Stimulated activated memory B cell treated with anti-CD40 and anti-IgM and Interleukin-4, amounts not matched to agents 10 μg/mL and 1 μg/mL and 100 μg/mL, for 72 hours (primary cell): ENCODE data around the gene PROC.
A peak's percentile ranks its signal among the peaks of the same experiment; 100 is the strongest.
"Not testable (repeated sequence)": the region's sequence is repeated elsewhere in the genome, so short reads cannot be mapped to it uniquely, and the experiment has no call there.

Experiments
- ATAC-seq: fragments of 150-1000 bp; cut with Tn5 transposase; 2 replicates; pipeline ENCODE4 v1.10.0; 2021
- H3K27ac Mint-ChIP-seq: one replicate; pipeline ENCODE4 v1.8.0; 2022; ENCODE audit warnings: mild to moderate bottlenecking, mixed read lengths
- H3K27me3 Mint-ChIP-seq: one replicate; pipeline ENCODE4 v1.8.0; 2022; ENCODE audit warnings: mixed read lengths
- H3K36me3 Mint-ChIP-seq: one replicate; pipeline ENCODE4 v1.8.0; 2022; ENCODE audit warnings: mixed read lengths
- H3K4me1 Mint-ChIP-seq: one replicate; pipeline ENCODE4 v1.8.0; 2022; ENCODE audit warnings: mixed read lengths
- H3K4me3 Mint-ChIP-seq: one replicate; pipeline ENCODE4 v1.8.0; 2022; ENCODE audit warnings: mild to moderate bottlenecking, moderate library complexity, mixed read lengths
- H3K9me3 Mint-ChIP-seq: one replicate; pipeline ENCODE4 v1.8.0; 2022; ENCODE audit warnings: mixed read lengths

PROC gene

GRCh38 chr2:127427376-127428056, 9.3 kb downstream of the PROC start:
- Mint-ChIP-seq H3K27ac (no peak overlapping the region), H3K9me3 (no peaks in the 10 kb centered on the region), H3K4me3 (no peak overlapping the region), H3K27me3 (peaks cover under 1% of the 10 kb centered on the region), H3K36me3 (no peaks in the 10 kb centered on the region), H3K4me1 (peaks cover 9% of the 10 kb centered on the region)
- ATAC-seq, result no peak

- Mint-ChIP-seq H3K9me3 (no peaks in the 10 kb centered on the region), H3K4me1 (peaks cover 9% of the 10 kb centered on the region), H3K4me3 (no peak overlapping the region), H3K27me3 (no peaks in the 10 kb centered on the region), H3K27ac (no peak overlapping the region), H3K36me3 (no peaks in the 10 kb centered on the region)
- ATAC-seq, result no peak
Observed at GRCh38 chr2:127428057-127428814, 10.0 kb downstream of the PROC start.

- no peak overlapping the region for H3K27ac Mint-ChIP-seq
- H3K27me3 Mint-ChIP-seq, result no peaks in the 10 kb centered on the region
- ATAC-seq, result no peak
- H3K9me3 Mint-ChIP-seq, result no peaks in the 10 kb centered on the region
- H3K36me3 Mint-ChIP-seq, result no peaks in the 10 kb centered on the region
- H3K4me3 Mint-ChIP-seq, result no peak overlapping the region
- peaks cover 5% of the 10 kb centered on the region for H3K4me1 Mint-ChIP-seq
Observed at GRCh38 chr2:127428815-127429109, 10.5 kb downstream of the PROC start.

- Mint-ChIP-seq H3K9me3 (no peaks in the 10 kb centered on the region), H3K36me3 (no peaks in the 10 kb centered on the region), H3K4me1 (peaks cover under 1% of the 10 kb centered on the region), H3K27me3 (no peaks in the 10 kb centered on the region), H3K27ac (no peak overlapping the region), H3K4me3 (no peak overlapping the region)
- ATAC-seq, result no peak
Observed at GRCh38 chr2:127429291-127429690, 11.1 kb downstream of the PROC start.

GRCh38 chr2:127429844-127430425, 11.7 kb downstream of the PROC start:
- Mint-ChIP-seq H3K9me3 (no peaks in the 10 kb centered on the region), H3K4me1 (no peaks in the 10 kb centered on the region), H3K4me3 (no peak overlapping the region), H3K27ac (no peak overlapping the region), H3K36me3 (no peaks in the 10 kb centered on the region), H3K27me3 (no peaks in the 10 kb centered on the region)
- no peak for ATAC-seq

- Mint-ChIP-seq H3K36me3 (no peaks in the 10 kb centered on the region), H3K27me3 (no peaks in the 10 kb centered on the region), H3K27ac (no peak overlapping the region), H3K4me3 (no peak overlapping the region), H3K9me3 (no peaks in the 10 kb centered on the region), H3K4me1 (no peaks in the 10 kb centered on the region)
- no peak for ATAC-seq
Observed at GRCh38 chr2:127431408-127432023, 13.3 kb downstream of the PROC start.

GRCh38 chr2:127434515-127434914, 16.3 kb downstream of the PROC start:
- no peak for ATAC-seq

GRCh38 chr2:127437056-127437455, 18.8 kb downstream of the PROC start:
- Mint-ChIP-seq H3K4me3 (no peak overlapping the region), H3K27me3 (no peaks in the 10 kb centered on the region), H3K27ac (no peak overlapping the region), H3K36me3 (peaks cover 7% of the 10 kb centered on the region), H3K4me1 (no peaks in the 10 kb centered on the region), H3K9me3 (peaks cover 6% of the 10 kb centered on the region)
- ATAC-seq, result no peak

More at GRCh38 chr2:127434515-127434914, 16.3 kb downstream of the PROC start:
- H3K9me3 Mint-ChIP-seq, result no peaks in the 10 kb centered on the region
- H3K27me3 Mint-ChIP-seq, result no peaks in the 10 kb centered on the region
- no peak overlapping the region for H3K27ac Mint-ChIP-seq
- no peaks in the 10 kb centered on the region for H3K4me1 Mint-ChIP-seq
- no peak overlapping the region for H3K4me3 Mint-ChIP-seq
- H3K36me3 Mint-ChIP-seq, result no peaks in the 10 kb centered on the region

- Mint-ChIP-seq H3K27ac (no peak overlapping the region), H3K36me3 (peaks cover 7% of the 10 kb centered on the region), H3K27me3 (no peaks in the 10 kb centered on the region), H3K9me3 (peaks cover 7% of the 10 kb centered on the region), H3K4me3 (no peak overlapping the region), H3K4me1 (no peaks in the 10 kb centered on the region)
- ATAC-seq, result peak; percentile 12
Observed at GRCh38 chr2:127437781-127438726, 19.8 kb downstream of the PROC start.

GRCh38 chr2:127439343-127439742, 21.1 kb downstream of the PROC start:
- no peak for ATAC-seq
- Mint-ChIP-seq H3K4me3 (no peak overlapping the region), H3K36me3 (peaks cover 7% of the 10 kb centered on the region), H3K9me3 (peaks cover 7% of the 10 kb centered on the region), H3K4me1 (no peaks in the 10 kb centered on the region), H3K27me3 (no peaks in the 10 kb centered on the region), H3K27ac (no peak overlapping the region)

- no peaks in the 10 kb centered on the region for H3K4me1 Mint-ChIP-seq
Observed at GRCh38 chr2:127448526-127448925, 30.3 kb downstream of the PROC start.

GRCh38 chr2:127449414-127449813, 31.2 kb downstream of the PROC start:
- peaks cover 8% of the 10 kb centered on the region for H3K27me3 Mint-ChIP-seq
- no peak overlapping the region for H3K27ac Mint-ChIP-seq
- peaks cover 4% of the 10 kb centered on the region for H3K9me3 Mint-ChIP-seq
- H3K36me3 Mint-ChIP-seq, result peaks cover 45% of the 10 kb centered on the region
- no peak for ATAC-seq
- no peak overlapping the region for H3K4me3 Mint-ChIP-seq
- H3K4me1 Mint-ChIP-seq, result no peaks in the 10 kb centered on the region

More at GRCh38 chr2:127448526-127448925, 30.3 kb downstream of the PROC start:
- Mint-ChIP-seq H3K9me3 (peaks cover 4% of the 10 kb centered on the region), H3K36me3 (peaks cover 42% of the 10 kb centered on the region), H3K4me3 (no peak overlapping the region), H3K27ac (no peak overlapping the region), H3K27me3 (peaks cover 8% of the 10 kb centered on the region)
- ATAC-seq, result no peak

- Mint-ChIP-seq H3K27ac (no peak overlapping the region), H3K4me3 (no peak overlapping the region), H3K27me3 (peaks cover 8% of the 10 kb centered on the region), H3K4me1 (no peaks in the 10 kb centered on the region), H3K9me3 (peaks cover 4% of the 10 kb centered on the region), H3K36me3 (peaks cover 44% of the 10 kb centered on the region)
- no peak for ATAC-seq
Observed at GRCh38 chr2:127449898-127450297, 31.7 kb downstream of the PROC start.

GRCh38 chr2:127451981-127452380, 33.8 kb downstream of the PROC start:
- H3K4me3 Mint-ChIP-seq, result no peak overlapping the region
- H3K9me3 Mint-ChIP-seq, result no peaks in the 10 kb centered on the region
- H3K4me1 Mint-ChIP-seq, result no peaks in the 10 kb centered on the region
- peaks cover 54% of the 10 kb centered on the region for H3K36me3 Mint-ChIP-seq
- H3K27me3 Mint-ChIP-seq, result peaks cover 8% of the 10 kb centered on the region
- ATAC-seq, result no peak
- H3K27ac Mint-ChIP-seq, result no peak overlapping the region

GRCh38 chr2:127452423-127452822, 34.2 kb downstream of the PROC start:
- not testable (repeated sequence) for H3K4me3 Mint-ChIP-seq, ATAC-seq, H3K9me3 Mint-ChIP-seq, H3K27me3 Mint-ChIP-seq, H3K27ac Mint-ChIP-seq, H3K4me1 Mint-ChIP-seq
- peaks cover 56% of the 10 kb centered on the region for H3K36me3 Mint-ChIP-seq
